HEK293 (cell line): ENCODE measurements around the gene ZNF354C.

ENCODE experiments used
- CTCF ChIA-PET: fragments of 350-600 bp; formaldehyde crosslinking; extraction: SDS; loops from one replicate; lab custom pipeline; 2021; ENCODE audit warnings: antibody characterized with exemption; lab: Yijun Ruan, JAX
- POLR2A ChIA-PET: fragments of 300-600 bp; formaldehyde crosslinking; extraction: SDS; loops from one replicate; lab custom pipeline; 2020; ENCODE audit warnings: antibody characterized with exemption, inconsistent platforms; lab: Yijun Ruan, JAX
- H3K27ac ChIP-seq: fragments of 200-500 bp; sonication (Bioruptor generic); 2 replicates; pipeline ENCODE4 v1.5.1; 2014; ENCODE audit warnings: low read depth, low read length, control low read depth, inconsistent platforms; ENCODE audit errors: extremely low read depth
- H3K36me3 ChIP-seq, 2 experiments: fragments of 200-500 bp in 1 of 2; sonication (Bioruptor generic) in 1 of 2; 1 replicate in 1 of 2; 2 replicates in 1 of 2; pipeline ENCODE4 v1.5.1; 2014 to 2017; ENCODE audit warnings: inconsistent platforms in 2 of 2, low read length in 2 of 2; ENCODE audit not compliant: control insufficient read depth in 2 of 2, insufficient read depth in 1 of 2
- H3K4me1 ChIP-seq: fragments of 200-500 bp; sonication (Bioruptor generic); 2 replicates; pipeline ENCODE4 v1.5.1; 2014; ENCODE audit warnings: mild to moderate bottlenecking, low read length, inconsistent platforms; ENCODE audit not compliant: control insufficient read depth, insufficient read depth
- H3K4me3 ChIP-seq: 2 replicates; pipeline ENCODE4 v1.5.1; 2011; ENCODE audit warnings: low read depth, mild to moderate bottlenecking, control low read depth, low read length, moderate library complexity
- H3K9me3 ChIP-seq: fragments of 200-500 bp; sonication (Bioruptor generic); 2 replicates; pipeline ENCODE4 v1.5.1; 2014; ENCODE audit warnings: low read depth, low read length, inconsistent platforms; ENCODE audit not compliant: control insufficient read depth, insufficient read depth
- AEBP2 ChIP-seq: fragments of 450-650 bp; formaldehyde crosslinking; IDR thresholded peaks from 2 replicates; pipeline ENCODE4 v1.5.1; 2016; ENCODE audit warnings: missing biosample characterization, missing genetic modification characterization, borderline replicate concordance
- FEZF1 ChIP-seq: fragments of 450-650 bp; formaldehyde crosslinking; IDR thresholded peaks from 2 replicates; pipeline ENCODE4 v1.5.1; 2016; ENCODE audit warnings: missing biosample characterization, missing genetic modification characterization
- INSM2 ChIP-seq: fragments of 450-650 bp; formaldehyde crosslinking; IDR thresholded peaks from 2 replicates; pipeline ENCODE4 v1.5.1; 2016; ENCODE audit warnings: missing biosample characterization, missing genetic modification characterization
- SCRT1 ChIP-seq: fragments of 450-650 bp; formaldehyde crosslinking; IDR thresholded peaks from 2 replicates; pipeline ENCODE4 v1.5.1; 2016; ENCODE audit warnings: missing biosample characterization, missing genetic modification characterization, borderline replicate concordance
- SETDB1 ChIP-seq: IDR thresholded peaks from one replicate; pipeline ENCODE4 v1.6.1; 2017; ENCODE audit warnings: mild to moderate bottlenecking, low read length, moderate library complexity, mixed read lengths; ENCODE audit not compliant: insufficient read length
- ZEB2 ChIP-seq: fragments of 450-650 bp; formaldehyde crosslinking; IDR thresholded peaks from 2 replicates; pipeline ENCODE4 v1.5.1; 2016; ENCODE audit warnings: missing biosample characterization, missing genetic modification characterization
- ZNF133 ChIP-seq: fragments of 450-650 bp; formaldehyde crosslinking; IDR thresholded peaks from 2 replicates; pipeline ENCODE4 v1.5.1; 2016; ENCODE audit warnings: missing biosample characterization, missing genetic modification characterization
- ZNF155 ChIP-seq: fragments of 450-650 bp; formaldehyde crosslinking; IDR thresholded peaks from 2 replicates; pipeline ENCODE4 v1.5.1; 2016; ENCODE audit warnings: missing biosample characterization, missing genetic modification characterization
- ZNF266 ChIP-seq: fragments of 450-650 bp; formaldehyde crosslinking; IDR thresholded peaks from 2 replicates; pipeline ENCODE4 v1.5.1; 2016; ENCODE audit warnings: missing biosample characterization, missing genetic modification characterization, low read depth
- ZNF292 ChIP-seq: fragments of 450-650 bp; formaldehyde crosslinking; IDR thresholded peaks from 2 replicates; pipeline ENCODE4 v1.5.1; 2016; ENCODE audit warnings: low read depth, missing biosample characterization, missing genetic modification characterization, borderline replicate concordance
- ZNF423 ChIP-seq: fragments of 450-650 bp; formaldehyde crosslinking; IDR thresholded peaks from 2 replicates; pipeline ENCODE4 v1.5.1; 2016; ENCODE audit warnings: missing biosample characterization, missing genetic modification characterization
- ZNF571 ChIP-seq: fragments of 450-650 bp; formaldehyde crosslinking; IDR thresholded peaks from 2 replicates; pipeline ENCODE4 v1.5.0; 2017; ENCODE audit warnings: missing biosample characterization, missing genetic modification characterization
- ZNF621 ChIP-seq: fragments of 450-650 bp; formaldehyde crosslinking; IDR thresholded peaks from 2 replicates; pipeline ENCODE4 v1.5.1; 2017; ENCODE audit warnings: missing biosample characterization, missing genetic modification characterization
- ZNF629 ChIP-seq: fragments of 450-650 bp; formaldehyde crosslinking; IDR thresholded peaks from 2 replicates; pipeline ENCODE4 v1.5.1; 2017; ENCODE audit warnings: missing biosample characterization, missing genetic modification characterization
- ZNF747 ChIP-seq: fragments of 450-650 bp; formaldehyde crosslinking; IDR thresholded peaks from 2 replicates; pipeline ENCODE4 v1.5.1; 2016; ENCODE audit warnings: missing biosample characterization, missing genetic modification characterization
- ZNF791 ChIP-seq: fragments of 450-650 bp; formaldehyde crosslinking; IDR thresholded peaks from 2 replicates; pipeline ENCODE4 v1.5.1; 2016; ENCODE audit warnings: missing biosample characterization, missing genetic modification characterization
- TF ChIP-seq, protein P1 (sequence below): fragments of 450-650 bp; formaldehyde crosslinking; IDR thresholded peaks from 2 replicates; pipeline ENCODE4 v1.5.1; 2016; ENCODE audit warnings: missing biosample characterization, missing genetic modification characterization
- TF ChIP-seq, protein P2 (sequence below): fragments of 450-650 bp; formaldehyde crosslinking; conservative IDR thresholded peaks from 2 replicates; pipeline ENCODE4 v1.5.1; 2016; ENCODE audit warnings: low read depth, missing biosample characterization, missing genetic modification characterization

The ZNF354C gene

DNA sequence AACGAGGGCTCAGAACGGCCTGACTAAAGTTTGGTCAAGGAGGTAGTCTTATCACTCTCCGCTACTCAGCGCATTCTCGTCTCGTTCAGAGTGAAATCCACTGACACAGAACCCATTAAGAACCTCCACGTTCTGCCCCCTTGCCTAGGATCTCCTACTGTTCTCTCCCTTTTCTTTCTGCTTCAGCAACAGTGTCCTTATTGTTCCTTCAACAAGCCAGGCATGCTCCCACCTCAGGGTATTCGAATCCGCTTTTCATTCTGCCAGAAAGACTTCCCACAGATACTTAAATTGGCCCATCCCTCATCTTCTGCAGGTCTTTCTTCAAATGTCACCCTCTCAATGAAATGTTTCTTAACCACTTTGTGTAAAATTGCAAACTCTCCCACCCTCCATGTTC lies 4.3 kb upstream of the ZNF354C start:
- POLR2A ChIA-PET, result no interaction called here
- no peak overlapping the region for H3K4me3 ChIP-seq
- H3K27ac ChIP-seq, result no peak overlapping the region
- no peaks in the 10 kb centered on the region for H3K36me3 ChIP-seq
- peaks cover 4% of the 10 kb centered on the region for H3K9me3 ChIP-seq
- CTCF ChIA-PET, result no interaction called here
- H3K4me1 ChIP-seq, result peaks cover 3% of the 10 kb centered on the region; the same call in 1 of the 2 replicates
- TF ChIP-seq ZNF423, result no peak
- TF ChIP-seq INSM2 (tag by site-specific recombination), result no peak
- no peak for TF ChIP-seq SETDB1
- no peak for TF ChIP-seq ZNF571
- TF ChIP-seq, protein P1, sequence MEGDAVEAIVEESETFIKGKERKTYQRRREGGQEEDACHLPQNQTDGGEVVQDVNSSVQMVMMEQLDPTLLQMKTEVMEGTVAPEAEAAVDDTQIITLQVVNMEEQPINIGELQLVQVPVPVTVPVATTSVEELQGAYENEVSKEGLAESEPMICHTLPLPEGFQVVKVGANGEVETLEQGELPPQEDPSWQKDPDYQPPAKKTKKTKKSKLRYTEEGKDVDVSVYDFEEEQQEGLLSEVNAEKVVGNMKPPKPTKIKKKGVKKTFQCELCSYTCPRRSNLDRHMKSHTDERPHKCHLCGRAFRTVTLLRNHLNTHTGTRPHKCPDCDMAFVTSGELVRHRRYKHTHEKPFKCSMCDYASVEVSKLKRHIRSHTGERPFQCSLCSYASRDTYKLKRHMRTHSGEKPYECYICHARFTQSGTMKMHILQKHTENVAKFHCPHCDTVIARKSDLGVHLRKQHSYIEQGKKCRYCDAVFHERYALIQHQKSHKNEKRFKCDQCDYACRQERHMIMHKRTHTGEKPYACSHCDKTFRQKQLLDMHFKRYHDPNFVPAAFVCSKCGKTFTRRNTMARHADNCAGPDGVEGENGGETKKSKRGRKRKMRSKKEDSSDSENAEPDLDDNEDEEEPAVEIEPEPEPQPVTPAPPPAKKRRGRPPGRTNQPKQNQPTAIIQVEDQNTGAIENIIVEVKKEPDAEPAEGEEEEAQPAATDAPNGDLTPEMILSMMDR, result no peak
- TF ChIP-seq ZNF133 (tag by site-specific recombination), result no peak
- TF ChIP-seq ZNF629 (tag by site-specific recombination), result no peak
- no peak for TF ChIP-seq SCRT1 (tag by site-specific recombination)
- no peak for TF ChIP-seq ZNF621 (tag by site-specific recombination)
- no peak for TF ChIP-seq ZNF791 (tag by site-specific recombination)
- no peak for TF ChIP-seq ZNF266
- no peak for TF ChIP-seq ZEB2
- TF ChIP-seq ZNF747, result no peak
- TF ChIP-seq FEZF1 (tag by site-specific recombination), result no peak

GRCh38 chr5:179061025-179061424 lies 852 bp downstream of the ZNF354C start:
- Histone ChIP-seq H3K4me3 (peak overlapping the region; percentile 57), H3K9me3 (peaks cover 4% of the 10 kb centered on the region), H3K36me3 (no peaks in the 10 kb centered on the region; a peak in 1 of 3 replicates), H3K4me1 (peaks cover 3% of the 10 kb centered on the region; the same call in 1 of the 2 replicates), H3K27ac (no peak overlapping the region)
- POLR2A ChIA-PET, result interaction anchor here (1.3 to 1.5 kb wide), 3 partner anchors 12 to 490 kb away, joined by 3 to 7 read pairs (median 5); partner anchors contain the start of genes RUFY1 and ZNF354A
- TF ChIP-seq AEBP2 (tag by site-specific recombination) (no peak), ZNF155 (no peak), ZNF292 (tag by site-specific recombination) (no peak)
- TF ChIP-seq, protein P2, sequence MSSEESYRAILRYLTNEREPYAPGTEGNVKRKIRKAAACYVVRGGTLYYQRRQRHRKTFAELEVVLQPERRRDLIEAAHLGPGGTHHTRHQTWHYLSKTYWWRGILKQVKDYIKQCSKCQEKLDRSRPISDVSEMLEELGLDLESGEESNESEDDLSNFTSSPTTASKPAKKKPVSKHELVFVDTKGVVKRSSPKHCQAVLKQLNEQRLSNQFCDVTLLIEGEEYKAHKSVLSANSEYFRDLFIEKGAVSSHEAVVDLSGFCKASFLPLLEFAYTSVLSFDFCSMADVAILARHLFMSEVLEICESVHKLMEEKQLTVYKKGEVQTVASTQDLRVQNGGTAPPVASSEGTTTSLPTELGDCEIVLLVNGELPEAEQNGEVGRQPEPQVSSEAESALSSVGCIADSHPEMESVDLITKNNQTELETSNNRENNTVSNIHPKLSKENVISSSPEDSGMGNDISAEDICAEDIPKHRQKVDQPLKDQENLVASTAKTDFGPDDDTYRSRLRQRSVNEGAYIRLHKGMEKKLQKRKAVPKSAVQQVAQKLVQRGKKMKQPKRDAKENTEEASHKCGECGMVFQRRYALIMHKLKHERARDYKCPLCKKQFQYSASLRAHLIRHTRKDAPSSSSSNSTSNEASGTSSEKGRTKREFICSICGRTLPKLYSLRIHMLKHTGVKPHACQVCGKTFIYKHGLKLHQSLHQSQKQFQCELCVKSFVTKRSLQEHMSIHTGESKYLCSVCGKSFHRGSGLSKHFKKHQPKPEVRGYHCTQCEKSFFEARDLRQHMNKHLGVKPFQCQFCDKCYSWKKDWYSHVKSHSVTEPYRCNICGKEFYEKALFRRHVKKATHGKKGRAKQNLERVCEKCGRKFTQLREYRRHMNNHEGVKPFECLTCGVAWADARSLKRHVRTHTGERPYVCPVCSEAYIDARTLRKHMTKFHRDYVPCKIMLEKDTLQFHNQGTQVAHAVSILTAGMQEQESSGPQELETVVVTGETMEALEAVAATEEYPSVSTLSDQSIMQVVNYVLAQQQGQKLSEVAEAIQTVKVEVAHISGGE (tag by site-specific recombination), result no peak
- CTCF ChIA-PET, result interaction anchor here (0.7 kb wide), 1 partner anchor 330 kb away, joined by 4 read pairs; no protein-coding TSS in a partner anchor
